Epithelial cell of proximal tubule (primary cell): Measurements from ENCODE around the gene TESMIN. TPM values are rescaled to one million over a fixed set of nuclear protein-coding genes. Genes with fewer than 3 reads are reported as not detected.
A peak's percentile ranks its signal among the peaks of the same experiment; 100 is the strongest.

Source experiments
- DNase-seq: peaks from one replicate; pipeline ENCODE4 v3.0.0-alpha.2; 2011; ENCODE audit warnings: low read depth
- H3K4me3 ChIP-seq: 2 replicates; pipeline ENCODE4 v1.5.1; 2011; ENCODE audit warnings: low read depth, mild to moderate bottlenecking, low read length
- CTCF ChIP-seq: conservative IDR thresholded peaks from 2 replicates; pipeline ENCODE4 v1.5.1; 2012; ENCODE audit warnings: low read depth, mild to moderate bottlenecking, low read length
- total RNA-seq: library from RNA; depleted of rRNA; stranded (reverse); fragments of >200 nt; gene quantifications from 2 replicates; pipeline ENCODE4 v1.2.3, GENCODE V29; 2015

Gene TESMIN
- total RNA-seq, 1 donor from 2014 or later: 8.2 TPM

- peak; percentile 50 for DNase-seq
- no peak overlapping the region for H3K4me3 ChIP-seq
- no peak for TF ChIP-seq CTCF
Observed at GRCh38 chr11:68659158-68659921, 92.0 kb downstream of the TESMIN start.

- DNase-seq: no peak
- TF ChIP-seq CTCF: no peak
- H3K4me3 ChIP-seq: no peak overlapping the region
Observed at GRCh38 chr11:68658661-68659060, 92.7 kb downstream of the TESMIN start.

- H3K4me3 ChIP-seq: no peak overlapping the region
- TF ChIP-seq CTCF: no peak
- DNase-seq: no peak
Observed at GRCh38 chr11:68658097-68658496, 93.2 kb downstream of the TESMIN start.

Other genes starting within 250 kb of the TESMIN start
- 22.5 and 70.8 TPM in 2 replicates for gene GAL, start 67.0 kb downstream of the TESMIN start, total RNA-seq
- gene CPT1A, start 90.4 kb upstream of the TESMIN start, total RNA-seq: 6.7 and 10.2 TPM in 2 replicates
- gene MRPL21, start 152.3 kb upstream of the TESMIN start, total RNA-seq: 80.1 and 107 TPM in 2 replicates
- gene IGHMBP2, start 152.4 kb upstream of the TESMIN start, total RNA-seq: 10.3 and 12.1 TPM in 2 replicates
- not detected in 2 replicates for gene MRGPRD, start 229.5 kb upstream of the TESMIN start, total RNA-seq